HepG2 (cell line): Measurements from ENCODE around the gene USP24. TPM values are rescaled to one million over a fixed set of nuclear protein-coding genes. Genes with fewer than 3 reads are reported as not detected.

Source experiments
- ATAC-seq: fragments of 200-7000 bp; cut with Tn5 transposase; 3 replicates; pipeline ENCODE4 v1.9.1; 2020; ENCODE audit warnings: mild to moderate bottlenecking, moderate library complexity
- BruUV-seq: library from RNA; stranded (reverse); fragments of 400-500 nt; replicated peaks from 2 replicates; lab custom pipeline; 2021; lab: Mats Ljungman, UMichigan
- CTCF ChIA-PET: fragments of 300-600 bp; formaldehyde crosslinking; extraction: SDS; loops from one replicate; lab custom pipeline; 2021; ENCODE audit warnings: low total read pairs, inconsistent platforms, low intra/inter-chr PET ratio; lab: Yijun Ruan, JAX
- POLR2A ChIA-PET: fragments of 350-600 bp; sonication (Branson Sonifier 250); formaldehyde crosslinking; loops from one replicate; lab custom pipeline; 2020; ENCODE audit warnings: antibody characterized with exemption, inconsistent platforms; lab: Yijun Ruan, JAX
- DNase-seq: peaks from one replicate; pipeline ENCODE4 v3.0.0-alpha.2; 2015; ENCODE audit warnings: low spot score
- FAIRE-seq: peaks from 3 replicates; lab custom pipeline; 2011; peaks lifted over from hg19 to GRCh38; lab: Jason Lieb, UNC
- H2AFZ ChIP-seq: one replicate; pipeline ENCODE4 v1.6.1; 2011; ENCODE audit warnings: low read length, inconsistent platforms
- H3K27ac ChIP-seq: fragments of 300-600 bp; 3 replicates; pipeline ENCODE4 v1.8.0; 2011; ENCODE audit warnings: mixed run types, mild to moderate bottlenecking, mixed read lengths, low read length, inconsistent platforms; ENCODE audit not compliant: insufficient read depth; ENCODE audit errors: extremely low read length
- H3K27me3 ChIP-seq, 2 experiments: fragments of 200-600 bp in 1 of 2; 2 replicates in 1 of 2; 3 replicates in 1 of 2; pipeline versions ENCODE4 v1.6.0 to v1.8.0; 2011; ENCODE audit warnings: low read length in 2 of 2, mild to moderate bottlenecking in 2 of 2, moderate library complexity in 2 of 2, inconsistent platforms in 1 of 2; ENCODE audit not compliant: insufficient read depth in 2 of 2, control insufficient read depth in 1 of 2
- H3K36me3 ChIP-seq, 2 experiments: fragments of 200-600 bp in 1 of 2; replicated peaks in 1 of 2; 2 replicates in 1 of 2; 3 replicates in 1 of 2; pipeline versions ENCODE4 v1.5.1 to v1.8.0; 2011; ENCODE audit warnings: low read length in 2 of 2, inconsistent platforms in 1 of 2; ENCODE audit not compliant: insufficient read depth in 2 of 2, control insufficient read depth in 1 of 2
- H3K4me1 ChIP-seq: 2 replicates; pipeline ENCODE4 v1.5.1; 2012; ENCODE audit warnings: low read length, inconsistent platforms; ENCODE audit not compliant: insufficient read depth
- H3K4me2 ChIP-seq: 2 replicates; pipeline ENCODE4 v1.6.0; 2011; ENCODE audit warnings: low read depth, low read length, inconsistent platforms
- H3K4me3 ChIP-seq, 3 experiments: fragments of 200-600 bp in 1 of 3; sonication (generic), shearing (Covaris generic) in 1 of 3; replicated peaks in 1 of 3; 2 replicates each; pipeline ENCODE4 v1.5.1; 2011 to 2016; ENCODE audit warnings: low read length in 3 of 3, inconsistent platforms in 2 of 3, low read depth in 2 of 3, mild to moderate bottlenecking in 2 of 3, control low read depth in 1 of 3, mixed read lengths in 1 of 3; ENCODE audit not compliant: insufficient read depth in 1 of 3
- H3K79me2 ChIP-seq: one replicate; pipeline ENCODE4 v1.6.1; 2011; ENCODE audit warnings: low read length, inconsistent platforms; ENCODE audit not compliant: insufficient read depth
- H3K9ac ChIP-seq: 2 replicates; pipeline ENCODE4 v1.6.0; 2011; ENCODE audit warnings: mild to moderate bottlenecking, low read depth, low read length, inconsistent platforms; ENCODE audit not compliant: insufficient read depth
- H3K9me3 ChIP-seq: 2 replicates; pipeline ENCODE4 v1.5.1; 2012; ENCODE audit warnings: mild to moderate bottlenecking, low read length
- H4K20me1 ChIP-seq: 2 replicates; pipeline ENCODE4 v1.6.0; 2011; ENCODE audit warnings: inconsistent platforms, mild to moderate bottlenecking, low read length, moderate library complexity; ENCODE audit not compliant: insufficient read depth
- ATF7 ChIP-seq, 2 experiments: fragments of 450-650 bp in 1 of 2; sonication (generic) in 1 of 2; formaldehyde crosslinking in 1 of 2; IDR thresholded peaks; 2 replicates each; pipeline versions ENCODE4 v1.4.0 to v1.6.1; 2016 to 2020; ENCODE audit warnings: antibody characterized with exemption in 1 of 2, mild to moderate bottlenecking in 1 of 2, missing genetic modification reagents in 1 of 2
- CREBL2 ChIP-seq: sonication (generic); formaldehyde crosslinking; IDR thresholded peaks from 2 replicates; pipeline ENCODE4 v1.8.1; 2023; ENCODE audit warnings: missing genetic modification reagents, mild to moderate bottlenecking, borderline replicate concordance
- GABPA ChIP-seq, 2 experiments: IDR thresholded peaks; 2 replicates each; pipeline ENCODE4 v1.6.1; 2011 to 2016; ENCODE audit warnings: low read depth in 2 of 2, low read length in 1 of 2, missing biosample characterization in 1 of 2, missing genetic modification characterization in 1 of 2
- MIXL1 ChIP-seq: IDR thresholded peaks from 2 replicates; pipeline ENCODE4 v1.6.1; 2016
- POLR2A ChIP-seq, 2 experiments: IDR thresholded peaks; 2 replicates each; pipeline ENCODE4 v1.6.1; 2011; ENCODE audit warnings: low read depth in 2 of 2, low read length in 2 of 2, mild to moderate bottlenecking in 1 of 2, moderate library complexity in 1 of 2; ENCODE audit not compliant: insufficient read depth in 1 of 2
- SPEN ChIP-seq: sonication (generic); formaldehyde crosslinking; IDR thresholded peaks from 2 replicates; pipeline ENCODE4 v1.5.1; 2020; ENCODE audit warnings: low read depth, mild to moderate bottlenecking, missing genetic modification reagents
- ZFP41 ChIP-seq: sonication (generic); formaldehyde crosslinking; IDR thresholded peaks from 2 replicates; pipeline ENCODE4 v1.4.0; 2020; ENCODE audit warnings: mild to moderate bottlenecking, missing genetic modification reagents, borderline replicate concordance
- ZMYM2 ChIP-seq: sonication (generic); formaldehyde crosslinking; IDR thresholded peaks from 2 replicates; pipeline ENCODE4 v1.8.0; 2022; ENCODE audit warnings: mild to moderate bottlenecking, missing genetic modification reagents
- ZNF768 ChIP-seq: sonication (generic); formaldehyde crosslinking; IDR thresholded peaks from 2 replicates; pipeline ENCODE4 v1.4.0; 2020; ENCODE audit warnings: missing genetic modification reagents
- WGBS: methylation state at CpG from one replicate; pipeline ENCODE4 v1.1.6; 2017; ENCODE audit warnings: low lambda C conversion rate; 5-methylcytosine and 5-hydroxymethylcytosine counted together
- in situ Hi-C: cut with HindIII; loops from 2 replicates; pipeline ENCODE4 v1.10.0; 2017; ENCODE audit warnings: low pct_unique_long_range_greater_than_20kb; ENCODE audit not compliant: extremely low pct_ligation_motif_present
- intact Hi-C: fragments of 100-400 bp; cut with micrococcal nuclease; formaldehyde crosslinking; loops from one replicate; pipeline ENCODE4 v1.10.0; 2022; ENCODE audit not compliant: unreplicated experiment
- polyA plus RNA-seq, 8 experiments: library from polyadenylated mRNA; depleted of rRNA in 3 of 8; stranded (reverse) in 7 of 8; unstranded in 1 of 8; fragments of >200 nt; fragmentation: Illumina TruSeq in 4 of 8; extraction: Trizol in 4 of 8; gene quantifications; 2 replicates each; pipeline versions ENCODE4 v1.2.1 to v1.2.3, GENCODE V29; 2011 to 2016; ENCODE audit warnings: low read depth in 4 of 8, missing spikeins in 1 of 8, mixed read lengths in 1 of 8; ENCODE audit not compliant: insufficient read depth in 1 of 8
- total RNA-seq, 5 experiments: library from RNA; depleted of rRNA; stranded (reverse); fragments of >200 nt; fragmentation: Illumina TruSeq; extraction: Trizol; gene quantifications; 2 replicates each; pipeline ENCODE4 v1.2.3, GENCODE V29; 2016; ENCODE audit warnings: low read depth in 1 of 5

USP24 gene
- total and polyA plus RNA-seq, 2 of the 13 experiments (the other 11 are each of a cell fraction or from before 2014, with no cell fraction given): 18.8 to 47.6 TPM

GRCh38 chr1:55061000-55061705 lies 154.0 kb downstream of the USP24 start:
- DNase-seq (no peak), FAIRE-seq (no peak), ATAC-seq (no peak)
- H4K20me1 ChIP-seq: peaks cover 3% of the 10 kb centered on the region; the same call in 1 of the 2 replicates
- in situ Hi-C loops: no loop called here
- intact Hi-C loops: no loop called here
- H3K36me3 ChIP-seq: peaks cover 10 to 70% of the 10 kb centered on the region in 2 experiments; a peak in 4 of 5 replicates
- H2AFZ ChIP-seq: no peak overlapping the region
- no peak overlapping the region for H3K4me2 ChIP-seq
- H3K4me3 ChIP-seq: no peak overlapping the region
- no TSS peak for BruUV-seq
- H3K79me2 ChIP-seq: no peaks in the 10 kb centered on the region
- no peak overlapping the region for H3K27ac ChIP-seq
- no peak for TF ChIP-seq ZFP41 (CRISPR knock-in tag)
- peak; percentile 85 for TF ChIP-seq ZNF768 (CRISPR knock-in tag)
- TF ChIP-seq ZMYM2 (CRISPR knock-in tag): no peak
- TF ChIP-seq SPEN (CRISPR knock-in tag): no peak
- TF ChIP-seq MIXL1 (CRISPR knock-in tag): no peak
- TF ChIP-seq GABPA (IDR thresholded peaks at IDR 0.05; ENCODE audit: low read depth, low read length): no peak
- TF ChIP-seq GABPA (CRISPR knock-in tag; IDR thresholded peaks at IDR 0.05; ENCODE audit: low read depth): no peak
- no peak overlapping the region for H3K9ac ChIP-seq
- no peaks in the 10 kb centered on the region for H3K9me3 ChIP-seq
- CTCF ChIA-PET: no interaction called here
- H3K4me1 ChIP-seq: no peaks in the 10 kb centered on the region
- 94% methylated on average over 10 of the region's 13 CpGs for WGBS
- POLR2A ChIA-PET: no interaction called here
- H3K27me3 ChIP-seq: no peaks in the 10 kb centered on the region

- BruUV-seq: no TSS peak
- Histone ChIP-seq H3K36me3 (peaks cover 10 to 70% of the 10 kb centered on the region in 2 experiments; a peak in 4 of 5 replicates), H3K27me3 (no peaks in the 10 kb centered on the region)
- no peak for TF ChIP-seq CREBL2
- TF ChIP-seq POLR2A (IDR thresholded peaks at IDR 0.05; ENCODE audit: insufficient read depth in 1 of 2, low read depth in 2 of 2, low read length in 2 of 2): 0 out of 4 replicates have a peak, but pooled peaks of 1 of the 2 experiments have one; percentile 7
- no peak for TF ChIP-seq ATF7 (IDR thresholded peaks at IDR 0.05)
- TF ChIP-seq ATF7 (CRISPR knock-in tag; IDR thresholded peaks at IDR 0.05): no peak
- TF ChIP-seq, all 625 proteins: peak for 1
- Histone ChIP-seq H3K79me2 (no peaks in the 10 kb centered on the region), H4K20me1 (peaks cover 3% of the 10 kb centered on the region; the same call in 1 of the 2 replicates), H3K27ac (no peak overlapping the region), H3K4me1 (no peaks in the 10 kb centered on the region), H3K9ac (no peak overlapping the region), H3K9me3 (no peaks in the 10 kb centered on the region), H3K4me2 (no peak overlapping the region), H2AFZ (no peak overlapping the region), H3K4me3 (no peak overlapping the region)
- in situ Hi-C loops: no loop called here
- WGBS: 94% methylated on average over 8 of the region's 14 CpGs
- CTCF ChIA-PET: no interaction called here
- ATAC-seq: no peak
- DNase-seq: no peak
- intact Hi-C loops: no loop called here
- no peak for FAIRE-seq
- POLR2A ChIA-PET: no interaction called here
Measured at GRCh38 chr1:55060133-55060999, 154.8 kb downstream of the USP24 start.
